HepG2 (cell line): ENCODE data around the gene JSRP1. TPM values are rescaled to one million over a fixed set of nuclear protein-coding genes. Genes with fewer than 3 reads are reported as not detected.

Source experiments
- ATM ChIP-seq: fragments of 450-650 bp; IDR thresholded peaks from 2 replicates; pipeline ENCODE4 v1.7.1; 2017; ENCODE audit warnings: mild to moderate bottlenecking, borderline replicate concordance
- CENPT ChIP-seq: sonication (generic); formaldehyde crosslinking; IDR thresholded peaks from 2 replicates; pipeline ENCODE4 v1.8.0; 2022; ENCODE audit warnings: low read depth, mild to moderate bottlenecking, moderate library complexity, missing genetic modification reagents
- HOXA5 ChIP-seq: sonication (generic); formaldehyde crosslinking; IDR thresholded peaks from 2 replicates; pipeline ENCODE4 v1.4.0; 2020; ENCODE audit warnings: missing genetic modification reagents
- MAFF ChIP-seq: IDR thresholded peaks from 2 replicates; pipeline ENCODE4 v1.6.1; 2011; ENCODE audit warnings: low read depth, low read length, improper control_type of control experiment
- NFIC ChIP-seq: IDR thresholded peaks from 2 replicates; pipeline ENCODE4 v1.6.1; 2012; ENCODE audit warnings: mild to moderate bottlenecking, low read length, inconsistent platforms
- NONO ChIP-seq, 2 experiments: fragments of 450-650 bp in 1 of 2; sonication (generic) in 1 of 2; formaldehyde crosslinking in 1 of 2; IDR thresholded peaks in 1 of 2; conservative IDR thresholded peaks in 1 of 2; 2 replicates each; pipeline versions ENCODE4 v1.6.1 to v1.8.0; 2017 to 2022; ENCODE audit warnings: mild to moderate bottlenecking in 1 of 2, missing genetic modification reagents in 1 of 2, moderate library complexity in 1 of 2
- PAWR ChIP-seq: sonication (generic); formaldehyde crosslinking; IDR thresholded peaks from 2 replicates; pipeline ENCODE4 v1.4.0; 2020; ENCODE audit warnings: missing genetic modification reagents, mild to moderate bottlenecking, borderline replicate concordance
- RNF2 ChIP-seq: fragments of 450-650 bp; conservative IDR thresholded peaks from 2 replicates; pipeline ENCODE4 v1.6.1; 2016; ENCODE audit warnings: low read depth
- TBP ChIP-seq: sonication (generic); formaldehyde crosslinking; IDR thresholded peaks from 2 replicates; pipeline ENCODE4 v1.5.0; 2020; ENCODE audit warnings: missing genetic modification reagents
- ZNF234 ChIP-seq: sonication (generic); formaldehyde crosslinking; conservative IDR thresholded peaks from 2 replicates; pipeline ENCODE4 v1.5.1; 2020; ENCODE audit warnings: mild to moderate bottlenecking, missing genetic modification reagents
- ZNF24 ChIP-seq: fragments of 450-650 bp; IDR thresholded peaks from 2 replicates; pipeline ENCODE4 v1.6.1; 2017; ENCODE audit warnings: antibody characterized with exemption, mild to moderate bottlenecking
- ZNF333 ChIP-seq: sonication (generic); formaldehyde crosslinking; IDR thresholded peaks from 2 replicates; pipeline ENCODE4 v1.4.0; 2020; ENCODE audit warnings: mild to moderate bottlenecking, missing genetic modification reagents, borderline replicate concordance
- ZNF547 ChIP-seq: sonication (generic); formaldehyde crosslinking; IDR thresholded peaks from 2 replicates; pipeline ENCODE4 v1.5.1; 2020; ENCODE audit warnings: mild to moderate bottlenecking, missing genetic modification reagents
- ZNF772 ChIP-seq: sonication (generic); formaldehyde crosslinking; IDR thresholded peaks from 2 replicates; pipeline ENCODE4 v1.5.0; 2020; ENCODE audit warnings: mild to moderate bottlenecking, missing genetic modification reagents
- ZNF850 ChIP-seq: sonication (generic); formaldehyde crosslinking; conservative IDR thresholded peaks from 2 replicates; pipeline ENCODE4 v1.9.0; 2021; ENCODE audit warnings: mild to moderate bottlenecking, missing genetic modification reagents
- ZSCAN31 ChIP-seq: sonication (generic); formaldehyde crosslinking; IDR thresholded peaks from 2 replicates; pipeline ENCODE4 v1.5.0; 2020; ENCODE audit warnings: low read depth, mild to moderate bottlenecking, missing genetic modification reagents
- polyA plus RNA-seq, 8 experiments: library from polyadenylated mRNA; depleted of rRNA in 3 of 8; stranded (reverse) in 7 of 8; unstranded in 1 of 8; fragments of >200 nt; fragmentation: Illumina TruSeq in 4 of 8; extraction: Trizol in 4 of 8; gene quantifications; 2 replicates each; pipeline versions ENCODE4 v1.2.1 to v1.2.3, GENCODE V29; 2011 to 2016; ENCODE audit warnings: low read depth in 4 of 8, missing spikeins in 1 of 8, mixed read lengths in 1 of 8; ENCODE audit not compliant: insufficient read depth in 1 of 8
- total RNA-seq, 5 experiments: library from RNA; depleted of rRNA; stranded (reverse); fragments of >200 nt; fragmentation: Illumina TruSeq; extraction: Trizol; gene quantifications; 2 replicates each; pipeline ENCODE4 v1.2.3, GENCODE V29; 2016; ENCODE audit warnings: low read depth in 1 of 5
- TF ChIP-seq, protein P1 (sequence below): sonication (generic); formaldehyde crosslinking; IDR thresholded peaks from 2 replicates; pipeline ENCODE4 v1.5.0; 2020; ENCODE audit warnings: mild to moderate bottlenecking, missing genetic modification reagents, borderline replicate concordance
- TF ChIP-seq, protein P2 (sequence below), 2 experiments: fragments of 450-650 bp in 1 of 2; sonication (generic) in 1 of 2; formaldehyde crosslinking in 1 of 2; IDR thresholded peaks; 2 replicates each; pipeline versions ENCODE4 v1.6.1 to v1.8.0; 2016 to 2022; ENCODE audit warnings: antibody characterized with exemption in 1 of 2, mild to moderate bottlenecking in 1 of 2, missing genetic modification reagents in 1 of 2
- TF ChIP-seq, protein P3 (sequence below): conservative IDR thresholded peaks from 2 replicates; pipeline ENCODE4 v1.6.1; 2018; ENCODE audit warnings: missing genetic modification reagents

Gene JSRP1
- total and polyA plus RNA-seq, 2 of the 13 experiments (the other 11 are each of a cell fraction or from before 2014, with no cell fraction given) = 0.16 to 0.38 TPM

DNA sequence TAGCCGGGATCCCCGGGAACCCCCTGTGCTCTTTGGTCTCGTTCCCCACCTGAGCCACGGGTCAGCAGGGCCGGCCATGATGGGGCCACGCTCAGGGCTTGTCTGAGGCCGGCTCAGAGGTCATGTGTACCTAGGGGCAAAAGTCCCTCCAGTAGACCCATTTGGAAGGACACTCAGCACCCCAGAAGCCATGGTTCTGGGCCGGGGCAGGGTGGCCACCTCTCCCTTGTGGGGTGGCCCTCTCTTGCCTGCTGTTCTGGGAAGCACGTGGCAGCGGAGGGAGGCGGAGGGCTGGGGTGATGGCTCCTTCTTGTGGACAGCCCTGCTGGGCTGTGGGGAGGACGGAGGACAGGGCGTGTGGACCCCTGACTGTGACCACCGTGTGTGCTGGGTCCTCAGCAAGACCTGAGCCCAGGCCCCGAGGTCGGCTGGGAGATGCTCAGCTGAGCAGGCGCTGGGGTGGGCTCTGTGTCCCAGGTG is 32.2 kb upstream of the JSRP1 start (continued):
- TF ChIP-seq, protein P1, sequence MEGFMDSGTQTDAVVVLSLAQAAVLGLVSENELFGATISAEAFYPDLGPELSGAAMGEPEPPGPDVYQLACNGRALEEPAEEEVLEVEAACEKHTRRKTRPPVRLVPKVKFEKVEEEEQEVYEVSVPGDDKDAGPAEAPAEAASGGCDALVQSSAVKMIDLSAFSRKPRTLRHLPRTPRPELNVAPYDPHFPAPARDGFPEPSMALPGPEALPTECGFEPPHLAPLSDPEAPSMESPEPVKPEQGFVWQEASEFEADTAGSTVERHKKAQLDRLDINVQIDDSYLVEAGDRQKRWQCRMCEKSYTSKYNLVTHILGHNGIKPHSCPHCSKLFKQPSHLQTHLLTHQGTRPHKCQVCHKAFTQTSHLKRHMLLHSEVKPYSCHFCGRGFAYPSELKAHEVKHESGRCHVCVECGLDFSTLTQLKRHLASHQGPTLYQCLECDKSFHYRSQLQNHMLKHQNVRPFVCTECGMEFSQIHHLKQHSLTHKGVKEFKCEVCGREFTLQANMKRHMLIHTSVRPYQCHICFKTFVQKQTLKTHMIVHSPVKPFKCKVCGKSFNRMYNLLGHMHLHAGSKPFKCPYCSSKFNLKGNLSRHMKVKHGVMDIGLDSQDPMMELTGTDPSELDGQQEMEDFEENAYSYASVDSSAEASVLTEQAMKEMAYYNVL (CRISPR knock-in tag) = no peak
- TF ChIP-seq HOXA5 (CRISPR knock-in tag) (no peak), TBP (CRISPR knock-in tag) (no peak), ZNF234 (CRISPR knock-in tag) (no peak), ZNF333 (CRISPR knock-in tag) (peak; percentile 58; the same call in 1 of the 2 replicates), CENPT (CRISPR knock-in tag) (no peak), MAFF (no peak), RNF2 (no peak), ZNF772 (CRISPR knock-in tag) (no peak), ZNF850 (no peak), ZNF547 (CRISPR knock-in tag) (no peak), ZNF24 (no peak), NFIC (no peak), ATM (no peak), ZSCAN31 (peak; percentile 41; the same call in 1 of the 2 replicates), PAWR (CRISPR knock-in tag) (no peak), NONO (IDR thresholded peaks at IDR 0.05) (no peak), NONO (CRISPR knock-in tag; conservative IDR thresholded peaks at IDR 0.05) (peak; percentile 64)
- TF ChIP-seq, protein P2, sequence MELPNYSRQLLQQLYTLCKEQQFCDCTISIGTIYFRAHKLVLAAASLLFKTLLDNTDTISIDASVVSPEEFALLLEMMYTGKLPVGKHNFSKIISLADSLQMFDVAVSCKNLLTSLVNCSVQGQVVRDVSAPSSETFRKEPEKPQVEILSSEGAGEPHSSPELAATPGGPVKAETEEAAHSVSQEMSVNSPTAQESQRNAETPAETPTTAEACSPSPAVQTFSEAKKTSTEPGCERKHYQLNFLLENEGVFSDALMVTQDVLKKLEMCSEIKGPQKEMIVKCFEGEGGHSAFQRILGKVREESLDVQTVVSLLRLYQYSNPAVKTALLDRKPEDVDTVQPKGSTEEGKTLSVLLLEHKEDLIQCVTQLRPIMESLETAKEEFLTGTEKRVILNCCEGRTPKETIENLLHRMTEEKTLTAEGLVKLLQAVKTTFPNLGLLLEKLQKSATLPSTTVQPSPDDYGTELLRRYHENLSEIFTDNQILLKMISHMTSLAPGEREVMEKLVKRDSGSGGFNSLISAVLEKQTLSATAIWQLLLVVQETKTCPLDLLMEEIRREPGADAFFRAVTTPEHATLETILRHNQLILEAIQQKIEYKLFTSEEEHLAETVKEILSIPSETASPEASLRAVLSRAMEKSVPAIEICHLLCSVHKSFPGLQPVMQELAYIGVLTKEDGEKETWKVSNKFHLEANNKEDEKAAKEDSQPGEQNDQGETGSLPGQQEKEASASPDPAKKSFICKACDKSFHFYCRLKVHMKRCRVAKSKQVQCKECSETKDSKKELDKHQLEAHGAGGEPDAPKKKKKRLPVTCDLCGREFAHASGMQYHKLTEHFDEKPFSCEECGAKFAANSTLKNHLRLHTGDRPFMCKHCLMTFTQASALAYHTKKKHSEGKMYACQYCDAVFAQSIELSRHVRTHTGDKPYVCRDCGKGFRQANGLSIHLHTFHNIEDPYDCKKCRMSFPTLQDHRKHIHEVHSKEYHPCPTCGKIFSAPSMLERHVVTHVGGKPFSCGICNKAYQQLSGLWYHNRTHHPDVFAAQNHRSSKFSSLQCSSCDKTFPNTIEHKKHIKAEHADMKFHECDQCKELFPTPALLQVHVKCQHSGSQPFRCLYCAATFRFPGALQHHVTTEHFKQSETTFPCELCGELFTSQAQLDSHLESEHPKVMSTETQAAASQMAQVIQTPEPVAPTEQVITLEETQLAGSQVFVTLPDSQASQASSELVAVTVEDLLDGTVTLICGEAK (IDR thresholded peaks at IDR 0.05) = no peak
- TF ChIP-seq, protein P2 (CRISPR knock-in tag; IDR thresholded peaks at IDR 0.05) = no peak
- TF ChIP-seq, protein P3, sequence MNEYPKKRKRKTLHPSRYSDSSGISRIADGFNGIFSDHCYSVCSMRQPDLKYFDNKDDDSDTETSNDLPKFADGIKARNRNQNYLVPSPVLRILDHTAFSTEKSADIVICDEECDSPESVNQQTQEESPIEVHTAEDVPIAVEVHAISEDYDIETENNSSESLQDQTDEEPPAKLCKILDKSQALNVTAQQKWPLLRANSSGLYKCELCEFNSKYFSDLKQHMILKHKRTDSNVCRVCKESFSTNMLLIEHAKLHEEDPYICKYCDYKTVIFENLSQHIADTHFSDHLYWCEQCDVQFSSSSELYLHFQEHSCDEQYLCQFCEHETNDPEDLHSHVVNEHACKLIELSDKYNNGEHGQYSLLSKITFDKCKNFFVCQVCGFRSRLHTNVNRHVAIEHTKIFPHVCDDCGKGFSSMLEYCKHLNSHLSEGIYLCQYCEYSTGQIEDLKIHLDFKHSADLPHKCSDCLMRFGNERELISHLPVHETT = no peak
